Bronchial epithelial cell (primary cell): ENCODE data around the gene DCAF6. TPM values are rescaled to one million over a fixed set of nuclear protein-coding genes. Genes with fewer than 3 reads are reported as not detected.

Experiments
- DNase-seq: peaks from one replicate; pipeline ENCODE4 v3.0.0-alpha.2; 2010; ENCODE audit warnings: low read depth
- FAIRE-seq: peaks from 2 replicates; lab custom pipeline; 2011; peaks lifted over from hg19 to GRCh38; lab: Jason Lieb, UNC
- H3K27me3 ChIP-seq: 2 replicates; pipeline ENCODE4 v1.5.1; 2011; ENCODE audit warnings: low read length; ENCODE audit not compliant: control insufficient read depth, insufficient read depth
- H3K36me3 ChIP-seq: 2 replicates; pipeline ENCODE4 v1.5.1; 2011; ENCODE audit warnings: low read length; ENCODE audit not compliant: control insufficient read depth, insufficient read depth
- H3K4me3 ChIP-seq: 2 replicates; pipeline ENCODE4 v1.5.1; 2011; ENCODE audit warnings: mild to moderate bottlenecking, low read depth, low read length, control low read depth
- total RNA-seq: library from RNA; depleted of rRNA; stranded (reverse); fragments of >200 nt; gene quantifications from 2 replicates; pipeline ENCODE4 v1.2.1, GENCODE V29; 2014
- TF ChIP-seq, protein P1 (sequence below): IDR thresholded peaks from 2 replicates; pipeline ENCODE4 v1.5.1; 2011; ENCODE audit warnings: mild to moderate bottlenecking, moderate library complexity, low read length, control low read depth, inconsistent platforms; ENCODE audit not compliant: insufficient read depth, severe bottlenecking

DCAF6 gene
- total RNA-seq, 1 donor from 2014 or later, result 28.2 TPM

DNA sequence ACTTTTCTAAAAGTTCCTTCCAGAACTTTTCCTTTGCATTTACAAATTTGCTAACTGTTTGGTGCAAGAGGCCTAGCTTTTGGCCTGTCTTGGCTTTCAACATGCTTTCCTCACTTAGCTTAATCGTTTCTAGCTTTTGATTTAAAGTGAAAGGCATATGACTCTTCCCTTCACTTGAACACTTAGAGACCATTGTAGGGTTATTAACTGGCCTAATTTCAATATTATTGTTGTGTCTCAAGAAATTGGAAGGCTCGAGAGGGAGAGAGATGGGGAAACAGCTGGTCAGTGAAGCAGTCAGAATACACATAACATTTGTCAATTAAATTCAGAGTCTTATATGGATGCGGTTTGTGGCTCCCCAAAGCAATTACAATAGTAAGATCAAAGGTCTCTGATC is 63.4 kb downstream of the DCAF6 start:
- H3K36me3 ChIP-seq, result no peaks in the 10 kb centered on the region
- DNase-seq (no peak), FAIRE-seq (no peak)
- TF ChIP-seq, protein P1, sequence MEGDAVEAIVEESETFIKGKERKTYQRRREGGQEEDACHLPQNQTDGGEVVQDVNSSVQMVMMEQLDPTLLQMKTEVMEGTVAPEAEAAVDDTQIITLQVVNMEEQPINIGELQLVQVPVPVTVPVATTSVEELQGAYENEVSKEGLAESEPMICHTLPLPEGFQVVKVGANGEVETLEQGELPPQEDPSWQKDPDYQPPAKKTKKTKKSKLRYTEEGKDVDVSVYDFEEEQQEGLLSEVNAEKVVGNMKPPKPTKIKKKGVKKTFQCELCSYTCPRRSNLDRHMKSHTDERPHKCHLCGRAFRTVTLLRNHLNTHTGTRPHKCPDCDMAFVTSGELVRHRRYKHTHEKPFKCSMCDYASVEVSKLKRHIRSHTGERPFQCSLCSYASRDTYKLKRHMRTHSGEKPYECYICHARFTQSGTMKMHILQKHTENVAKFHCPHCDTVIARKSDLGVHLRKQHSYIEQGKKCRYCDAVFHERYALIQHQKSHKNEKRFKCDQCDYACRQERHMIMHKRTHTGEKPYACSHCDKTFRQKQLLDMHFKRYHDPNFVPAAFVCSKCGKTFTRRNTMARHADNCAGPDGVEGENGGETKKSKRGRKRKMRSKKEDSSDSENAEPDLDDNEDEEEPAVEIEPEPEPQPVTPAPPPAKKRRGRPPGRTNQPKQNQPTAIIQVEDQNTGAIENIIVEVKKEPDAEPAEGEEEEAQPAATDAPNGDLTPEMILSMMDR, result no peak
- H3K4me3 ChIP-seq, result no peak overlapping the region
- no peaks in the 10 kb centered on the region for H3K27me3 ChIP-seq

DNA sequence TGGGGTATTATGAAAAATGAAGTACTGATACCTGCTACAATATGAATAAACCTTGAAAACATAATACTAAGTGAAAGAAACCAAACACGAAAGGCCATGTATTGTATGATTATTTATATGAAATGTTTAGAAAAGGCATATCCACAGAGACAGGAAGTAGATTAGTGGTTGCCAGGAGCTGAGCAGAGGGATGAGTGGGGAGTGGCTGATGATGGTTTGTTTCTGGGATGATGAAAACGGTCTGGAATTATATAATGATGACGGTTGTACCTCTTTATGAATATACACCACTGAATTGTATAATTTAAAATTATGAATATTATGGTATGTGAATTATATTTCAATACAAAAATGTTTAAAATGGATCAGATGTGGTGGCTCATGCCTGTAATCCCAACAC is 64.2 kb downstream of the DCAF6 start:
- H3K4me3 ChIP-seq, result no peak overlapping the region
- H3K27me3 ChIP-seq, result no peaks in the 10 kb centered on the region
- TF ChIP-seq, protein P1, result no peak
- DNase-seq, result no peak
- no peak for FAIRE-seq
- no peaks in the 10 kb centered on the region for H3K36me3 ChIP-seq

DNA sequence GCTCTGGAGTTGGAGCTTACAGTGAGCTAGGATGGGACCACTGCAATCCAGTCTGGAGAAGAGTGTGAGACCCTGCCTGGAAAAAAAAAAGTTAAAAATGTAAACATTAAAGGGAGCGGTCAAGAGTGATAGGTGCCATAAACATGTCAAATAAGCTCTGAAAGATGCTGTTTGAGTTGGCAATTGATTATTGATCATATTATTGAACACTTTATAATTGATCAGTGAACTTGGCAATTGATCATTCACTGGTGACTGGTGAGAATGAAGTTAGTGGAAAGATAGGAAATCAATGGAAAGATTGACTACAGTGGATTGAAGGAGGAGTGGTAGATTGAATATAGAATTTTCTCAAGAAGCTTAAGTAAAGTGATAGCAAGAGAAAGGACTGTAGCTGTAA is 64.7 kb downstream of the DCAF6 start:
- no peak for FAIRE-seq
- Histone ChIP-seq H3K4me3 (no peak overlapping the region), H3K27me3 (no peaks in the 10 kb centered on the region), H3K36me3 (no peaks in the 10 kb centered on the region)
- TF ChIP-seq, protein P1, result no peak
- DNase-seq, result no peak

DNA sequence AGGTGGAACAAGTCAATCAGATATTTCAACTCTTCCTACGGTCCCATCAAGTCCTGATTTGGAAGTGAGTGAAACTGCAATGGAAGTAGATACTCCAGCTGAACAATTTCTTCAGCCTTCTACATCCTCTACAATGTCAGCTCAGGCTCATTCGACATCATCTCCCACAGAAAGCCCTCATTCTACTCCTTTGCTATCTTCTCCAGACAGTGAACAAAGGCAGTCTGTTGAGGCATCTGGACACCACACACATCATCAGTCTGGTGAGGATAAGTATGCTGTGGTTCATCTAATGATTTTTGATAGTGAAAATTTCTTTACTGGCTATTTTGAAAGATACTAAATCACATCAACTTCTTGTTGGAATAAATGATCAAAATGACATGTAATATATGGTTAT is 68.0 kb downstream of the DCAF6 start:
- Histone ChIP-seq H3K36me3 (no peaks in the 10 kb centered on the region), H3K27me3 (no peaks in the 10 kb centered on the region), H3K4me3 (no peak overlapping the region)
- DNase-seq, result no peak
- TF ChIP-seq, protein P1, result no peak
- no peak for FAIRE-seq

DNA sequence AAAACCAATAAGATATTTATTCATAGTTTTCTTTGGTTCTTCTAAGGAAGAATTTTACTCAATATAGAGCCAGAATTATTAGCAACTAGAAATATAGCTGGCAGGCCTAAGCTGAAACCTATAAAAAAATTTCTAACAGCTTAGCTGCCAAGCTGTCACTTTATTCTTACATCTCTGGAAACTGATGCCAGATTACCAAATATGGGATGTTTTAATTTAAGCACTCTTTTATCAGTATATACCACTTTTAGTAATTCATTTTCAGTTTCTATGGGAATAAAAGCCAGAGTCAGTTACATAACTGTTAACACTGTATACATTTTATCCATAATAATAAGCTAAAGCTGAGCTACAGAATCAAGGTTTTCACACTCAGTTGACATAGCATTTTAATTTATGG is 69.0 kb downstream of the DCAF6 start:
- FAIRE-seq (no peak), DNase-seq (no peak)
- no peaks in the 10 kb centered on the region for H3K36me3 ChIP-seq
- TF ChIP-seq, protein P1, result no peak
- H3K4me3 ChIP-seq, result no peak overlapping the region
- H3K27me3 ChIP-seq, result no peaks in the 10 kb centered on the region

DNA sequence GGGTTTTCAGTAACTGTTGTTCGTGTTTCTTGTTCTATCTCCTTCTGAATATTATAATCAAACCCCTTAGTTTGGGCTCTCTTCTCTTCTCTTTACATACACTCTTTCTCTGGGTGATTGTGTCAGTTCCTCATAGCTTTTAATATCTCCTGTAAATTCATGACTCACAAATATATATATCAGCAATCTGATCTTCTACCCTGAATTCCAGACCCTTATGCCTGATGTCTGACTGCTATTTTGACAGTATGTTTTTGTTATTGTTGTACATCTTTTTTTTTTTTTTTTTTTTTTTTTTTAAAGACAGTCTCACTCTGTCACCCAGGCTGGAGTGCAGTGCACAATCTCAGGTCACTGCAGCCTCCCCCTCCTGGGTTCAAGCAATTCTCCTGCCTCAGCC is 71.2 kb downstream of the DCAF6 start:
- no peak overlapping the region for H3K4me3 ChIP-seq
- no peak for FAIRE-seq

More for the DNA sequence above, 71.2 kb downstream of the DCAF6 start:
- Histone ChIP-seq H3K27me3 (no peaks in the 10 kb centered on the region), H3K36me3 (no peaks in the 10 kb centered on the region)
- TF ChIP-seq, protein P1, result no peak
- no peak for DNase-seq
